HepG2 (cell line): ENCODE data around the gene RBL1. TPM values are rescaled to one million over a fixed set of nuclear protein-coding genes. Genes with fewer than 3 reads are reported as not detected.

Experiments
- ATAC-seq: fragments of 200-7000 bp; cut with Tn5 transposase; 3 replicates; pipeline ENCODE4 v1.9.1; 2020; ENCODE audit warnings: mild to moderate bottlenecking, moderate library complexity
- Bru-seq: library from RNA; stranded (reverse); fragments of 400-500 nt; gene quantifications from one replicate; lab custom pipeline; 2021; lab: Mats Ljungman, UMichigan
- BruChase-seq, 2 experiments: library from RNA; stranded (reverse); fragments of 400-500 nt; gene quantifications; one replicate each; lab custom pipeline; 2021; lab: Mats Ljungman, UMichigan
- BruUV-seq: library from RNA; stranded (reverse); fragments of 400-500 nt; replicated peaks from 2 replicates; lab custom pipeline; 2021; lab: Mats Ljungman, UMichigan
- CTCF ChIA-PET: fragments of 300-600 bp; formaldehyde crosslinking; extraction: SDS; loops from one replicate; lab custom pipeline; 2021; ENCODE audit warnings: low total read pairs, inconsistent platforms, low intra/inter-chr PET ratio; lab: Yijun Ruan, JAX
- POLR2A ChIA-PET: fragments of 350-600 bp; sonication (Branson Sonifier 250); formaldehyde crosslinking; loops from one replicate; lab custom pipeline; 2020; ENCODE audit warnings: antibody characterized with exemption, inconsistent platforms; lab: Yijun Ruan, JAX
- DNase-seq: peaks from one replicate; pipeline ENCODE4 v3.0.0-alpha.2; 2015; ENCODE audit warnings: low spot score
- FAIRE-seq: peaks from 3 replicates; lab custom pipeline; 2011; peaks lifted over from hg19 to GRCh38; lab: Jason Lieb, UNC
- H2AFZ ChIP-seq: one replicate; pipeline ENCODE4 v1.6.1; 2011; ENCODE audit warnings: low read length, inconsistent platforms
- H3K27ac ChIP-seq: fragments of 300-600 bp; 3 replicates; pipeline ENCODE4 v1.8.0; 2011; ENCODE audit warnings: mixed run types, mild to moderate bottlenecking, mixed read lengths, low read length, inconsistent platforms; ENCODE audit not compliant: insufficient read depth; ENCODE audit errors: extremely low read length
- H3K27me3 ChIP-seq, 2 experiments: fragments of 200-600 bp in 1 of 2; 2 replicates in 1 of 2; 3 replicates in 1 of 2; pipeline versions ENCODE4 v1.6.0 to v1.8.0; 2011; ENCODE audit warnings: low read length in 2 of 2, mild to moderate bottlenecking in 2 of 2, moderate library complexity in 2 of 2, inconsistent platforms in 1 of 2; ENCODE audit not compliant: insufficient read depth in 2 of 2, control insufficient read depth in 1 of 2
- H3K36me3 ChIP-seq, 2 experiments: fragments of 200-600 bp in 1 of 2; replicated peaks in 1 of 2; 2 replicates in 1 of 2; 3 replicates in 1 of 2; pipeline versions ENCODE4 v1.5.1 to v1.8.0; 2011; ENCODE audit warnings: low read length in 2 of 2, inconsistent platforms in 1 of 2; ENCODE audit not compliant: insufficient read depth in 2 of 2, control insufficient read depth in 1 of 2
- H3K4me1 ChIP-seq: 2 replicates; pipeline ENCODE4 v1.5.1; 2012; ENCODE audit warnings: low read length, inconsistent platforms; ENCODE audit not compliant: insufficient read depth
- H3K4me2 ChIP-seq: 2 replicates; pipeline ENCODE4 v1.6.0; 2011; ENCODE audit warnings: low read depth, low read length, inconsistent platforms
- H3K4me3 ChIP-seq, 3 experiments: fragments of 200-600 bp in 1 of 3; sonication (generic), shearing (Covaris generic) in 1 of 3; replicated peaks in 1 of 3; 2 replicates each; pipeline ENCODE4 v1.5.1; 2011 to 2016; ENCODE audit warnings: low read length in 3 of 3, inconsistent platforms in 2 of 3, low read depth in 2 of 3, mild to moderate bottlenecking in 2 of 3, control low read depth in 1 of 3, mixed read lengths in 1 of 3; ENCODE audit not compliant: insufficient read depth in 1 of 3
- H3K79me2 ChIP-seq: one replicate; pipeline ENCODE4 v1.6.1; 2011; ENCODE audit warnings: low read length, inconsistent platforms; ENCODE audit not compliant: insufficient read depth
- H3K9ac ChIP-seq: 2 replicates; pipeline ENCODE4 v1.6.0; 2011; ENCODE audit warnings: mild to moderate bottlenecking, low read depth, low read length, inconsistent platforms; ENCODE audit not compliant: insufficient read depth
- H3K9me3 ChIP-seq: 2 replicates; pipeline ENCODE4 v1.5.1; 2012; ENCODE audit warnings: mild to moderate bottlenecking, low read length
- H4K20me1 ChIP-seq: 2 replicates; pipeline ENCODE4 v1.6.0; 2011; ENCODE audit warnings: inconsistent platforms, mild to moderate bottlenecking, low read length, moderate library complexity; ENCODE audit not compliant: insufficient read depth
- ARNT ChIP-seq: fragments of 450-650 bp; IDR thresholded peaks from 2 replicates; pipeline ENCODE4 v1.6.1; 2017
- TEAD3 ChIP-seq: optimal IDR thresholded peaks from 2 replicates; pipeline ENCODE3; 2016; ENCODE audit warnings: borderline replicate concordance
- ZNF367 ChIP-seq: sonication (generic); formaldehyde crosslinking; IDR thresholded peaks from 2 replicates; pipeline ENCODE4 v1.4.0; 2020; ENCODE audit warnings: missing genetic modification reagents, borderline replicate concordance
- ZNF850 ChIP-seq: sonication (generic); formaldehyde crosslinking; conservative IDR thresholded peaks from 2 replicates; pipeline ENCODE4 v1.9.0; 2021; ENCODE audit warnings: mild to moderate bottlenecking, missing genetic modification reagents
- WGBS: methylation state at CpG from one replicate; pipeline ENCODE4 v1.1.6; 2017; ENCODE audit warnings: low lambda C conversion rate; 5-methylcytosine and 5-hydroxymethylcytosine counted together
- in situ Hi-C: cut with HindIII; loops from 2 replicates; pipeline ENCODE4 v1.10.0; 2017; ENCODE audit warnings: low pct_unique_long_range_greater_than_20kb; ENCODE audit not compliant: extremely low pct_ligation_motif_present
- intact Hi-C: fragments of 100-400 bp; cut with micrococcal nuclease; formaldehyde crosslinking; loops from one replicate; pipeline ENCODE4 v1.10.0; 2022; ENCODE audit not compliant: unreplicated experiment
- long read RNA-seq, 2 experiments: library from RNA in 1 of 2; library from polyadenylated mRNA in 1 of 2; stranded (forward) in 1 of 2; unstranded in 1 of 2; transcript quantifications; one replicate each; pipeline ENCODE4 v2.0.0, GENCODE V29; 2019 to 2022
- polyA minus RNA-seq, 3 experiments: library from RNA; depleted of rRNA, polyadenylated mRNA; stranded (reverse); fragments of >200 nt; gene quantifications; 2 replicates each; pipeline ENCODE4 v1.2.3, GENCODE V29; 2011; ENCODE audit warnings: low replicate concordance in 1 of 3
- polyA plus RNA-seq, 8 experiments: library from polyadenylated mRNA; depleted of rRNA in 3 of 8; stranded (reverse) in 7 of 8; unstranded in 1 of 8; fragments of >200 nt; fragmentation: Illumina TruSeq in 4 of 8; extraction: Trizol in 4 of 8; gene quantifications; 2 replicates each; pipeline versions ENCODE4 v1.2.1 to v1.2.3, GENCODE V29; 2011 to 2016; ENCODE audit warnings: low read depth in 4 of 8, missing spikeins in 1 of 8, mixed read lengths in 1 of 8; ENCODE audit not compliant: insufficient read depth in 1 of 8
- total RNA-seq, 5 experiments: library from RNA; depleted of rRNA; stranded (reverse); fragments of >200 nt; fragmentation: Illumina TruSeq; extraction: Trizol; gene quantifications; 2 replicates each; pipeline ENCODE4 v1.2.3, GENCODE V29; 2016; ENCODE audit warnings: low read depth in 1 of 5
- TF ChIP-seq, protein P1 (sequence below): sonication (generic); formaldehyde crosslinking; IDR thresholded peaks from 2 replicates; pipeline ENCODE4 v1.4.0; 2020; ENCODE audit warnings: missing genetic modification reagents

The RBL1 gene, protein sequence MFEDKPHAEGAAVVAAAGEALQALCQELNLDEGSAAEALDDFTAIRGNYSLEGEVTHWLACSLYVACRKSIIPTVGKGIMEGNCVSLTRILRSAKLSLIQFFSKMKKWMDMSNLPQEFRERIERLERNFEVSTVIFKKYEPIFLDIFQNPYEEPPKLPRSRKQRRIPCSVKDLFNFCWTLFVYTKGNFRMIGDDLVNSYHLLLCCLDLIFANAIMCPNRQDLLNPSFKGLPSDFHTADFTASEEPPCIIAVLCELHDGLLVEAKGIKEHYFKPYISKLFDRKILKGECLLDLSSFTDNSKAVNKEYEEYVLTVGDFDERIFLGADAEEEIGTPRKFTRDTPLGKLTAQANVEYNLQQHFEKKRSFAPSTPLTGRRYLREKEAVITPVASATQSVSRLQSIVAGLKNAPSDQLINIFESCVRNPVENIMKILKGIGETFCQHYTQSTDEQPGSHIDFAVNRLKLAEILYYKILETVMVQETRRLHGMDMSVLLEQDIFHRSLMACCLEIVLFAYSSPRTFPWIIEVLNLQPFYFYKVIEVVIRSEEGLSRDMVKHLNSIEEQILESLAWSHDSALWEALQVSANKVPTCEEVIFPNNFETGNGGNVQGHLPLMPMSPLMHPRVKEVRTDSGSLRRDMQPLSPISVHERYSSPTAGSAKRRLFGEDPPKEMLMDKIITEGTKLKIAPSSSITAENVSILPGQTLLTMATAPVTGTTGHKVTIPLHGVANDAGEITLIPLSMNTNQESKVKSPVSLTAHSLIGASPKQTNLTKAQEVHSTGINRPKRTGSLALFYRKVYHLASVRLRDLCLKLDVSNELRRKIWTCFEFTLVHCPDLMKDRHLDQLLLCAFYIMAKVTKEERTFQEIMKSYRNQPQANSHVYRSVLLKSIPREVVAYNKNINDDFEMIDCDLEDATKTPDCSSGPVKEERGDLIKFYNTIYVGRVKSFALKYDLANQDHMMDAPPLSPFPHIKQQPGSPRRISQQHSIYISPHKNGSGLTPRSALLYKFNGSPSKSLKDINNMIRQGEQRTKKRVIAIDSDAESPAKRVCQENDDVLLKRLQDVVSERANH
- 25.9 and 27.5 TPM in 2 replicates for total RNA-seq (2016; rRNA removed; fragmentation: Illumina TruSeq; extraction: Trizol)
- 42.0 and 44.0 TPM in 2 replicates for total RNA-seq (2016; cell fraction: cytosol; rRNA removed; fragmentation: Illumina TruSeq; extraction: Trizol; ENCODE audit: low read depth)
- 24.2 and 27.7 TPM in 2 replicates for total RNA-seq (2016; cell fraction: insoluble cytoplasmic fraction; rRNA removed; fragmentation: Illumina TruSeq; extraction: Trizol)
- 15.8 and 18.1 TPM in 2 replicates for total RNA-seq (2016; cell fraction: membrane; rRNA removed; fragmentation: Illumina TruSeq; extraction: Trizol)
- 32.1 and 40.4 TPM in 2 replicates for total RNA-seq (2016; cell fraction: nucleus; rRNA removed; fragmentation: Illumina TruSeq; extraction: Trizol)
- 4.4 and 6.0 TPM in 2 replicates for polyA plus RNA-seq (2011; rRNA removed)
- polyA plus RNA-seq (2011; cell fraction: cytosol; rRNA removed), result 2.9 and 3.4 TPM in 2 replicates
- 4.2 and 6.8 TPM in 2 replicates for polyA plus RNA-seq (2011; cell fraction: nucleus; rRNA removed)
- 3.7 and 7.6 TPM in 2 replicates for polyA plus RNA-seq (2012)
- 0.89 TPM in 2 replicates for polyA plus RNA-seq (2016; cell fraction: cytosol; fragmentation: Illumina TruSeq; extraction: Trizol; ENCODE audit: low read depth)
- polyA plus RNA-seq (2016; cell fraction: insoluble cytoplasmic fraction; fragmentation: Illumina TruSeq; extraction: Trizol; ENCODE audit: low read depth), result 14.5 and 15.0 TPM in 2 replicates
- polyA plus RNA-seq (2016; cell fraction: membrane; fragmentation: Illumina TruSeq; extraction: Trizol; ENCODE audit: low read depth), result 2.6 and 2.7 TPM in 2 replicates
- polyA plus RNA-seq (2016; cell fraction: nucleus; fragmentation: Illumina TruSeq; extraction: Trizol; ENCODE audit: insufficient read depth, low read depth), result 18.1 and 20.7 TPM in 2 replicates
- 16.9 and 19.2 TPM in 2 replicates for polyA minus RNA-seq (2011; rRNA and poly(A)+ RNA removed; ENCODE audit: low replicate concordance)
- 10.9 and 13.3 TPM in 2 replicates for polyA minus RNA-seq (2011; cell fraction: cytosol; rRNA and poly(A)+ RNA removed)
- 27.9 and 29.1 TPM in 2 replicates for polyA minus RNA-seq (2011; cell fraction: nucleus; rRNA and poly(A)+ RNA removed)
- Bru-seq, nascent RNA, result percentile 69 among the genes with signal in this experiment
- BruChase-seq, experiment 1, labeled RNA remaining after a 6-hour chase, result percentile 69 among the genes with signal in this experiment
- percentile 71 among the genes with signal in this experiment for BruChase-seq, experiment 2, labeled RNA remaining after a 2-hour chase
- long read RNA-seq, experiment 1, full-length matches to known transcripts, result 2 of 6 reads
- long read RNA-seq, experiment 1, partial matches to known transcripts, result 1 of 6 reads
- long read RNA-seq, experiment 1, other reads (novel, unspliced or antisense), result 3 of 6 reads
- long read RNA-seq, experiment 2, full-length matches to known transcripts, result 1 of 15 reads
- long read RNA-seq, experiment 2, partial matches to known transcripts, result 2 of 15 reads
- long read RNA-seq, experiment 2, other reads (novel, unspliced or antisense), result 12 of 15 reads

DNA sequence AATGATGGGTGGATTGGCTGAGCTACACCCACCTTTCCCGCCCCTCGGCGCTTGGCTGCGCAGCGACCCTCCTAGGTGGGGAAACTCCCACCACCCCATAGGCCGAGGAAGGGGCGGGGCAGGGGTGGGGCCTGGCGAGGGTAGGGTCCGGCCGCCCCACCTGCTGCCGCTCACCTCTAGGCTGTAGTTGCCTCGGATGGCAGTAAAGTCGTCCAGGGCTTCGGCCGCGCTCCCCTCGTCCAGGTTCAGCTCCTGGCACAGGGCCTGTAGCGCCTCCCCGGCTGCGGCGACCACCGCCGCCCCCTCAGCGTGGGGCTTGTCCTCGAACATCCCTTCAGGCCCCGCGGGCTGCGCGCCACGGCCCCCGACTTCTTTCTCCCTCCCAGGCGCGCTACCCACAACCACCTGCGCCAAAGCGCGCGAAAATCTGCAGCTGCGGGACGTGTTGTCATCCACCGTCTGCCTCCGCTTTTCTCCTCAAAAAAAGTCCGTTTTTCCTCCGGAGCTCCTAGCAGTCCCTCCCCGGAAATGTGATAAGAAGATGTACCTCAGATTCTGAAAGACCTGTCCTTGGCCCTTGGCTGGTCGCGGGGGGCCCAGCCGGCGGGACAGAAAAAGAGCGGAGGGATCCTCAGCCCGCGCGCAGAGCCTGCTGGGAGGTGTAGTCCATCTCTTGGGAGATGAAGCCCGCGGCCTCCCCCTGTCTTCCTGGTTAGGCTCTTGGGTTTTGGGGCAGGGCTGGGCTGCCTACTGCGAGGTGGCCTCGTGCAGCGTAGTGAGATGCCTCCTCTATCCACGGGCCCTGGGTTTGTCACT lies at the start of gene RBL1:
TSS of gene RBL1 (minus strand) at position 399 of the 816 bp plus-strand sequence. CDS start at position 330, 69 bp downstream.
- in situ Hi-C loops, result no loop called here
- Histone ChIP-seq H2AFZ (peak within 1 kb of the TSS; percentile 88), H3K27me3 (no peaks in the 10 kb centered on the region; a peak in 1 of 5 replicates), H3K4me1 (peaks cover 34% of the 10 kb centered on the region), H3K79me2 (peaks cover 21% of the 10 kb centered on the region), H3K9ac (peak within 1 kb of the TSS; percentile 75), H3K4me2 (peak within 1 kb of the TSS; percentile 86), H4K20me1 (no peaks in the 10 kb centered on the region), H3K4me3 (peak within 1 kb of the TSS; percentile 70 to 82 (median 71)), H3K27ac (peak within 1 kb of the TSS; percentile 79), H3K9me3 (no peaks in the 10 kb centered on the region), H3K36me3 (peaks cover 2 to 16% of the 10 kb centered on the region in 2 experiments; a peak in 3 of 5 replicates)
- POLR2A ChIA-PET, result interaction anchor here (0.6 to 1.8 kb wide), 5 partner anchors 18 to 490 kb away, joined by 3 to 27 read pairs (median 3); partner anchors contain the start of genes MROH8, RAB5IF and RPN2
- under 1% methylated on average over 53 of the region's 58 CpGs for WGBS
- ATAC-seq, result peak; percentile 90
- intact Hi-C loops, result loop anchor here (1.0 to 10.0 kb wide), 2 partner anchors 82 to 141 kb away; partner anchors contain the start of gene SAMHD1
- peak; percentile 88 for DNase-seq
- CTCF ChIA-PET, result no interaction called here
- TSS peak; percentile 88 for BruUV-seq
- FAIRE-seq, result peak; percentile 39
- TF ChIP-seq, protein P1, sequence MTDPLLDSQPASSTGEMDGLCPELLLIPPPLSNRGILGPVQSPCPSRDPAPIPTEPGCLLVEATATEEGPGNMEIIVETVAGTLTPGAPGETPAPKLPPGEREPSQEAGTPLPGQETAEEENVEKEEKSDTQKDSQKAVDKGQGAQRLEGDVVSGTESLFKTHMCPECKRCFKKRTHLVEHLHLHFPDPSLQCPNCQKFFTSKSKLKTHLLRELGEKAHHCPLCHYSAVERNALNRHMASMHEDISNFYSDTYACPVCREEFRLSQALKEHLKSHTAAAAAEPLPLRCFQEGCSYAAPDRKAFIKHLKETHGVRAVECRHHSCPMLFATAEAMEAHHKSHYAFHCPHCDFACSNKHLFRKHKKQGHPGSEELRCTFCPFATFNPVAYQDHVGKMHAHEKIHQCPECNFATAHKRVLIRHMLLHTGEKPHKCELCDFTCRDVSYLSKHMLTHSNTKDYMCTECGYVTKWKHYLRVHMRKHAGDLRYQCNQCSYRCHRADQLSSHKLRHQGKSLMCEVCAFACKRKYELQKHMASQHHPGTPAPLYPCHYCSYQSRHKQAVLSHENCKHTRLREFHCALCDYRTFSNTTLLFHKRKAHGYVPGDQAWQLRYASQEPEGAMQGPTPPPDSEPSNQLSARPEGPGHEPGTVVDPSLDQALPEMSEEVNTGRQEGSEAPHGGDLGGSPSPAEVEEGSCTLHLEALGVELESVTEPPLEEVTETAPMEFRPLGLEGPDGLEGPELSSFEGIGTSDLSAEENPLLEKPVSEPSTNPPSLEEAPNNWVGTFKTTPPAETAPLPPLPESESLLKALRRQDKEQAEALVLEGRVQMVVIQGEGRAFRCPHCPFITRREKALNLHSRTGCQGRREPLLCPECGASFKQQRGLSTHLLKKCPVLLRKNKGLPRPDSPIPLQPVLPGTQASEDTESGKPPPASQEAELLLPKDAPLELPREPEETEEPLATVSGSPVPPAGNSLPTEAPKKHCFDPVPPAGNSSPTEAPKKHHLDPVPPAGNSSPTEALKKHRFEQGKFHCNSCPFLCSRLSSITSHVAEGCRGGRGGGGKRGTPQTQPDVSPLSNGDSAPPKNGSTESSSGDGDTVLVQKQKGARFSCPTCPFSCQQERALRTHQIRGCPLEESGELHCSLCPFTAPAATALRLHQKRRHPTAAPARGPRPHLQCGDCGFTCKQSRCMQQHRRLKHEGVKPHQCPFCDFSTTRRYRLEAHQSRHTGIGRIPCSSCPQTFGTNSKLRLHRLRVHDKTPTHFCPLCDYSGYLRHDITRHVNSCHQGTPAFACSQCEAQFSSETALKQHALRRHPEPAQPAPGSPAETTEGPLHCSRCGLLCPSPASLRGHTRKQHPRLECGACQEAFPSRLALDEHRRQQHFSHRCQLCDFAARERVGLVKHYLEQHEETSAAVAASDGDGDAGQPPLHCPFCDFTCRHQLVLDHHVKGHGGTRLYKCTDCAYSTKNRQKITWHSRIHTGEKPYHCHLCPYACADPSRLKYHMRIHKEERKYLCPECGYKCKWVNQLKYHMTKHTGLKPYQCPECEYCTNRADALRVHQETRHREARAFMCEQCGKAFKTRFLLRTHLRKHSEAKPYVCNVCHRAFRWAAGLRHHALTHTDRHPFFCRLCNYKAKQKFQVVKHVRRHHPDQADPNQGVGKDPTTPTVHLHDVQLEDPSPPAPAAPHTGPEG (CRISPR knock-in tag), result peak; percentile 95
- TF ChIP-seq ZNF367 (CRISPR knock-in tag) (peak; percentile 87), ZNF850 (CRISPR knock-in tag) (peak; percentile 97), TEAD3 (CRISPR knock-in tag) (no peak), ARNT (no peak)
